Rectal smooth muscle tissue (tissue), 1 donor: ENCODE data around the gene PHLPP1.

Experiments used
- H3K27ac ChIP-seq: one replicate; pipeline ENCODE4 v1.7.0; 2013; ENCODE audit warnings: low read depth, low read length, inconsistent platforms
- H3K27me3 ChIP-seq: one replicate; pipeline ENCODE4 v1.7.0; 2013; ENCODE audit warnings: low read length; ENCODE audit not compliant: control insufficient read depth, insufficient read depth
- H3K36me3 ChIP-seq: one replicate; pipeline ENCODE4 v1.7.0; 2013; ENCODE audit warnings: low read length; ENCODE audit not compliant: control insufficient read depth, insufficient read depth
- H3K4me1 ChIP-seq: one replicate; pipeline ENCODE4 v1.7.0; 2013; ENCODE audit warnings: low read length; ENCODE audit not compliant: control insufficient read depth, insufficient read depth
- H3K4me3 ChIP-seq: one replicate; pipeline ENCODE4 v1.7.0; 2013; ENCODE audit warnings: low read length
- H3K9ac ChIP-seq: one replicate; pipeline ENCODE4 v1.7.0; 2013; ENCODE audit warnings: low read length

Gene PHLPP1

DNA sequence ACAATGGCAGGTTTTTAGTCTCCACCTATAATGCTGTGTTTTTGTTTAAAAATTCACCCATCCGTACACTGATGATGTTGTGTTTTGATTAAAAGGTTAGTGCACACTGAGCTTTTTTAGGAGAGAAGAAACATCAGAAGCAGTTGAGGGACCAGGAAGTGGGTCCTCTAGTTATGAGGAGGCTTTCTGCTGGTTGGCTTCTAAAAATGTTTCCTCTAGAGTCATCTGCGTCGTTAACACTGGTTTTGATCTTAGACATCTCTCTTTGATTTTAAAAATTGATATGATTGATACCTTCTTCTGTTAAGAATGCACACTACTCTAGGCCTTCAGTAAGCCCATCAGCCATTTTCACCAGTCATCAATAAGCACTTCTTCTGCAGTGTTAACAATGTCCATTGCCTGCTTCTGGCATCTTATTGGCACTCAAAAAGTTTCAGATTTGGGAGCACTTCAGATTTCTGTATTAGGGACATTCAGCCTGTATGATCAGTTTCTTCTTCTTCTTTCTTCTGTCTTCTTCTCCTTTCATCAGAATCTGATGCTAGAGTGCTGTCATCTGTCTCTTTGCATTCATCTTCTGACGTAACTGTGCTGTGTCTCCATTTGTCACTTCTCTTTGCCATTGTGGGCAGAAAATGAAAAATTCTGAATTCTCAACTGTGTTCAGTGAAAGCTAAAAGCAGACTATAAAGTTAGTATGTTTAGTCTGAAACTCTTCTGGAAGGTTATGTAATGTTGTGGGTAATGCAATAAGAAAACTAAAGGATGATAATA, 56.3 kb downstream of the PHLPP1 start:
- Histone ChIP-seq H3K27me3 (no peaks in the 10 kb centered on the region), H3K4me3 (no peak overlapping the region), H3K4me1 (no peaks in the 10 kb centered on the region), H3K9ac (no peak overlapping the region), H3K27ac (no peak overlapping the region), H3K36me3 (no peaks in the 10 kb centered on the region)

DNA sequence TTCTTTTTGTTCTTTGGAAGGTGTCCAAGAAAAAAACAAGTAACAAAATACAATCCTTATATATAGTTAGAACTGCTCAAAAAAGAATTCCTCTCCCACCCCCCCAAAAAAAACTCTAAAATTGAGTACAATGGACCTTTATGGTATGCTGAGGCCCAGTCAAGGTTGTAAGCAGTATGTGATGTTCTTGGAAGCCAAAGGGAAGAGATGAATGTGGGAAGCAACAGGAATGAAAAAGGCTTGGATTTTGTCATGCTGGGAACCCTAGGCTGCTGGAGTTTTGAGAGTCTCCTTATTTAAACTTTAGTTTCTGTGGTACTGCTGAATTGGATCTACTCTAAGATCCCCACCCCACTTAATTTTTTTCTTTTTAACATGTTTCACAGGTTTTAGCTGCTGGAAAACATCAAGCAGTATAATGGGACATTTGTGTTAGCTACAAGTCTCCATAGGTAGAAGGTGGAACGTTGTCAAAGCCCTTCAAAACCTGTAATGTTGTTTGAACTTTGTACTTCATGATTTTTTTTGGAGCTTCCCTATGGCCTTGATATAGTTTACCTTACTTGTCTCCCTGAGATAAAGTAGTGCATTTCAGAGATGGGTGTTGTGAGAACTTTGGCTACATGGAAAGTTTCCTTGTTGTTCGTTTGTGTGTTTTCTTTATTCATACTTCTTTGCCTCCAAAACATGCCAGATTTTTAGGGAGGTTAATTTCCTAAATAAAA, 57.7 kb downstream of the PHLPP1 start:
- Histone ChIP-seq H3K4me3 (no peak overlapping the region), H3K36me3 (no peaks in the 10 kb centered on the region), H3K4me1 (no peaks in the 10 kb centered on the region), H3K27ac (no peak overlapping the region), H3K27me3 (no peaks in the 10 kb centered on the region), H3K9ac (no peak overlapping the region)

DNA sequence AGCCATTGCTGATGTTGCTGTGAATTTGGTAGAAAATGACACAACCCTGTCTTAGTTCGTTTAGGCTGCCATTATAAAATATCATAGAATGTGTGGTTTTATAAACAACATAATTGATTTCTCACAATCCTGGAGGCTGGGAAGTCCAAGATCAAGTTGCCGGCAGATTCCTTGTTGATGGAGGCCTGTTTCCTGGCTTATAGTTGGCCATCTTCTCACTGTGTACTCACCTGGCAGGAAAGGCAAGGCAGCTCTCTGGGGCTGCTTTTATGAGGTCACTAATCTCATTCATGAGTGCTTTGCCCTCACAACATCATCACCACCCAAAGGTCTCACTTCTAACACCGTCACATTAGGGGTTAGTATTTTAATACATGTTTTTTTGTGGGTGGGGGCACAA, 58.4 kb downstream of the PHLPP1 start:
- Histone ChIP-seq H3K4me3 (no peak overlapping the region), H3K9ac (no peak overlapping the region), H3K4me1 (no peaks in the 10 kb centered on the region), H3K36me3 (no peaks in the 10 kb centered on the region), H3K27ac (no peak overlapping the region), H3K27me3 (no peaks in the 10 kb centered on the region)

DNA sequence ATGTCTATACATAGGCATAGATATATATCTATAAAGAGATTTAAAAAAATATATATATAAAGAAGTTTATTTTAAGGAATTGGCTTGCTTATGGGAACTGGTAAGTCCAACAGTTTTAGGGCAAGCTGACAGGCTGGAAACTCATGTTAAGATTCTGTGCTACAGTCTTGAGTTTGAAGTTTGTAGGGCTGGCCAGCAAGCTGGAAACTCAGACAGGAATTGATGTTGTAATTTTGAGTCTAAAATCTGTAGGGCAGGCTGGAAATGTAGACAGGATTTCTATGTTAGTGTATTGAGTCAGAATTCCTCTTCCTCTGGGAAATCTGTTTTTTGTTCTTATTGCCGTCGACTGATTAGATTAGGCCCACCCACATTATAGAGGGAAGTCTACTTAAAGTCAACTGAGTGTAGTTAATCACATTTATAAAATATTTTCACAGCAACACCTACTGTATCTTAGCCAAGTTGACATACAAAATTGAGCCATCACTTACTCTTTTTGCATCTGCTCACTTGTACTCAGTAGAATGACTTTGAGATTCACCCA, 60.8 kb downstream of the PHLPP1 start:
- Histone ChIP-seq H3K27ac (no peak overlapping the region), H3K27me3 (no peaks in the 10 kb centered on the region), H3K4me1 (no peaks in the 10 kb centered on the region), H3K9ac (no peak overlapping the region), H3K4me3 (no peak overlapping the region), H3K36me3 (no peaks in the 10 kb centered on the region)

DNA sequence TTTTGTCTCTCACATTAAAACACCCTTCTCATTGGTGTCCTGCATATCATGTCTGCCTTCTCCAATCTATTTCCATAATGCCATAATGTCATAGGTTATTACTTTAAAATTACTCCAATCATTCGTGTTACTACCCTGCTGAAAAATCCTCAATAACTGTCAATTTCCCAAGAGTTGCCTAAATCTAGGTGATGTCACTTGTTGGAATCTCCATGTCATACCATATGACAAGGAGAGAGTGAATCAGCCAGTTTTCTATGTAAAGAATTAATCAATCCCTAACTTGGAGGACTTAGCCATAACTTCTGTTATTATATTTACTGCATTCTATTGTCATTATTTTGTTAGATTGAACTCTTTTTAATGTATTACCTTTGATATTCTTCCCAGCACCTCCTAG, 62.5 kb downstream of the PHLPP1 start:
- Histone ChIP-seq H3K4me3 (no peak overlapping the region), H3K27me3 (no peaks in the 10 kb centered on the region), H3K4me1 (no peaks in the 10 kb centered on the region), H3K9ac (no peak overlapping the region), H3K27ac (no peak overlapping the region), H3K36me3 (no peaks in the 10 kb centered on the region)

DNA sequence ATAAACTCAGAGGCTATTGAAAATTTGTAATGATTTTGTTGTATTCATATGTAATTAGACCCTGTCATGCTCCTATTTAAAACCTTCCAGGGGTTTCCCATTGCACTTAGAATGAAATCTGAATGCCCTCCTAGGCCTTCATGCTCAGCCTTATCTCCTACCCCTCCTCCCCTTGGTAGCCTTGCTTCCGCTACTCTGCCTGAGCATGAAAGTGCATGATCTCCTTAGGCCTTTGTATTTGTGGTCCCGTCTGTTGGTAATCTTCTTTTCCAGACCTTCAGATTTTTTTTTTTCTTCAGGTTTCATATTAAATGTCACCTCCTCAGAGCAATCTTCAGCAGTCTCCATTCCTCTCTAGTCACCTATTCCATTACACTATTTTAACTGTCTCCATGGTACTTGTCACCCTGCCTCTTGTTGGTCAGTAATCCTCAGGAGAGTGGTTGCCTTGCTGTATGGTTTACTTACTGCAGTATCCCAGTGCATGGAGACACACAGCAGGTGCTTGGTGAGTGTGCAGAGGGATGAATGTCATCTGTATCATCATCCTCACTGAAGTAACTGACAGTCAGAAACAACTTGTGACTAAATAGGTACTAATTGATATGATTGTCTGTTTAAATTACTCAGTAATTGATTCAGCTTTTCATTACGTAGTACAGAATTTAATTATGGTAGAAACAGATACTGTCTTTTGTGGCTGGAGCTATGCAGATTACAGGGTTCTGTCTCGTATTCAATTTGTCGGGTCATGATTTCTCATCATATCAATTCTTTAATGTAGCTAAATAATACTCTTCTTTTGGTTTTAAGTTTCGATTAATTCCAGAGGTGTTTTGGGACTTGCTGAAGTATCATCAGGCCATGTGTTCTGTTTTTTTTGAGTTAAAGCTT, 63.9 kb downstream of the PHLPP1 start:
- Histone ChIP-seq H3K4me3 (no peak overlapping the region), H3K9ac (no peak overlapping the region), H3K36me3 (no peaks in the 10 kb centered on the region), H3K27me3 (no peaks in the 10 kb centered on the region), H3K4me1 (peaks cover 2% of the 10 kb centered on the region), H3K27ac (no peak overlapping the region)

DNA sequence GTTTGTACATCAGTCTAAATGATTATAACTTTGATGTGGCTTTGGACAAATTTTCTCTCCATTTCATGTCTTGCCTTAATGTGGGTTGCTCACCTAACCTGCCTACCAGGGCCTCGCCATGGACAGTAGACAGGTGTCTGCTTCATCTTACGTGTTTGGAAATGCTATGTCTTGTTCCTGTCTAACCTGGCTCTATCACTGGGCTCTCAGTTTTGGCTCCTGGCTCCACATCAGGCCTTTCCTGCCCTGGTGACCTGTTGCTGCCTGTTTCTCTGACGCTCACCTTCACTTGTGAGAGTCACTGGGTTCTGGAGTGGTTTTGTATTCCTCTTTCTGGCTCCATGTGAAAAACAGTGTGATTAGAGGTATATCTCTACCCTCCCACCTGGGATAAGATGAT, 65.9 kb downstream of the PHLPP1 start:
- no peak overlapping the region for H3K4me3 ChIP-seq
- no peak overlapping the region for H3K27ac ChIP-seq
- H3K36me3 ChIP-seq: no peaks in the 10 kb centered on the region
- no peaks in the 10 kb centered on the region for H3K27me3 ChIP-seq
- H3K4me1 ChIP-seq: peaks cover 18% of the 10 kb centered on the region
- no peak overlapping the region for H3K9ac ChIP-seq

DNA sequence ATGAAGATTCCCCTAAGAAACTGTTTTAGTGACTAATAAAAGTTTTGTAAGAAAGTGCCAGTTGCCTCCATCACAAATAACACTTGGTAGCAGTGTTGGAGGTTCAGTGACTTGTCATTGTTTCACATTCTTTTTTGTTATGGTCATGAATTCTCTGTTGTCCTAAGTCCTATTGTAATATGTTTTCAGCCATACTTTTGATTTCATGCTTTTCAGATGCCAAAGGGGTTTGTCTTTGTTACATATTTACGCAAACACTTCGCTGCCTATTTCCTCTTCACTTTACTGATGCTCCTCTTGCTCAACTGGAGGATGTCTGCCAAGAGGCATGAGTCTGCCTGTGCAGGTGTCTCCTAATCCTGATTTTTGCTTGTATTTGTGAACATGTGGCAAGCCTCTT, 66.6 kb downstream of the PHLPP1 start:
- Histone ChIP-seq H3K4me1 (peaks cover 18% of the 10 kb centered on the region), H3K9ac (no peak overlapping the region), H3K27ac (no peak overlapping the region), H3K27me3 (no peaks in the 10 kb centered on the region), H3K36me3 (no peaks in the 10 kb centered on the region), H3K4me3 (no peak overlapping the region)

DNA sequence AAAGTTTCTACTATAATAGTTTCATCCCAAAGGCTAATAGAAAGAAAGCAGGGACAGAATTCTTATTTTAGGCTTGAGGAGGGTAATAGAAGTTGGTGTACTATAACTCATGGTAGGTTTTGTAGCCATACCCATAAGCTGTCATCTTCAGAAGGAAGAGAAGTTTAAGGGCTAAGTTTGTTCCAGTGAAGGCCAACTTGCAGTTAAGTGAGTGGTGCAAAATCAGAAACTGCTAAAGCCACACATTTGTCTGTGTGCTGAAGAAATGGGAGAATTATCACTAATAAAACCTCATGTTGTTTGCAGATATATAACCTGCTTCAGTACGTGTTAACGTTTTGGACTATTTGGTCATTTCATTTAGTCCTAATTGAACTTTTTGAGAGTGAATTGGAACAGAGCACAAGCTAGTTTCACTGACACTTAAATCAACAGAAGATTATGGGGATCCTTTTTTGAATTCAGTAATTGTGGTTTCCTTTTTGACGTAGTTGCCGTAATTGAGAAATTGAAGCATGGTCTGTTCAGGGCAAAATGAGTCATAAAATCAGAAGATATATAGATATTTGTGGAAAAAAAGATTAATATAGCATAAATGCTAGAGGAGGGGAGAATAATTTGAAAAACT, 69.1 kb downstream of the PHLPP1 start:
- no peak overlapping the region for H3K9ac ChIP-seq

DNA sequence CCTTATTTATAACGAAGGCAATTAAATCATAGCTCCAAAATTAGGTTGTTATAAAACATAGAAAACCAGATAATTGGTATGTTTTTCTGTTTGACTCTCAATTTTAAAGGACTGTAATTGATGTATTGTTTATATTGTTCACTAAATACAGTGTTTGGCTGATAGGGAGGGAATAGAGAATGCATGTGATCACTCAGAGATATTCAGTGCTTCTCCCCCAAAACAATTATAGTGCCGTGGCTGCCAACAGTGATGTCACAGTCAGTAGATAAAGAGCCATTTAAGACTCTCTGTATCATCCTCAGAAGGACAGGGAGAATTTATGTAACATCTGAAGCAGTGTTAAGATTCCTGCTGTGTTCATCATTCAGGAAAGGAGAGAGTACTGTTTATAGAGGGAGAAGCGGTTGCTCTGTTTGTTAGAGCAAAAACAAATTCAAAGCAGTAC, 69.6 kb downstream of the PHLPP1 start:
- no peaks in the 10 kb centered on the region for H3K36me3 ChIP-seq
- peak overlapping the region; percentile 67 for H3K27ac ChIP-seq
- H3K27me3 ChIP-seq: no peaks in the 10 kb centered on the region
- no peak overlapping the region for H3K4me3 ChIP-seq
- no peak overlapping the region for H3K9ac ChIP-seq
- peaks cover 32% of the 10 kb centered on the region for H3K4me1 ChIP-seq

More for the DNA sequence above, 69.1 kb downstream of the PHLPP1 start:
- Histone ChIP-seq H3K36me3 (no peaks in the 10 kb centered on the region), H3K27ac (peak overlapping the region; percentile 67), H3K4me1 (peaks cover 32% of the 10 kb centered on the region), H3K27me3 (no peaks in the 10 kb centered on the region), H3K4me3 (no peak overlapping the region)

DNA sequence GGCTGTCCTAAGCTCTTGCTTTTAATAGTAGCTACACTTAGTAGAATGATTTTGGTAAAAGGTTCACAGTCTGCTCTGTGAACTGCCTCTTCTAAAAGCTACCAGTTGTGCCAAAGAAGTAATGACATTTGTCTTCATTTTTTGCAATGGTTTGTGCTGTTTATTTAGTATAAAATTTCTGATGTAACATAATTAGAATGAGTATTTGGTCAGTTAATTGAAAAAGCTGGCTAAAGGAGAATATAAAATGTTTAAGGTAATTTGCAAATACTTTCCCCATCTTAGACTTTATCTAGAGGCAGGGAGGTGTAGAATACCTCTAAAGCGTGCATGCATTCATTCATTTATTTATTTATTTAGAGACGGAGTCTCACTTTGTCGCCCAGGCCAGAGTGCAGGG, 71.3 kb downstream of the PHLPP1 start:
- no peak overlapping the region for H3K4me3 ChIP-seq

DNA sequence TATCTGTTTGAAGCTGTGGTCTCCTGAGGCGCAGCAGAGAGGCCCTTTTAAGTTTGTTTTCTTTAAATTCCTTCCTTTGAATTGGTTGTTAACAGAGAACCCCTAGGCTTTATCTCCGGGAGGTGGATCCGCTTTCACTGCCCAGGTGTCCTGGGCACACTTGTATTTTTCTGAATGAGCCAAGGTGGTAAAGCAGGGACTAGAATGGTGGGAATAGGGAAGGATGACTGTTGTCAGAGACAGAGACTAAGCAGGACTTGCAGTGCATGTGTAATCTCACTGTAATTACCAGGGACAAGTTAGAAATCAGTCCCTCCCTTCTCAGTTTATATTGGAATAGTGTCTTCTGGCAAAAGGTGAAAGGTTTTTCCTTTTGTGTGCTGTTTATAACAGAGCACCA, 72.8 kb downstream of the PHLPP1 start:
- Histone ChIP-seq H3K36me3 (no peaks in the 10 kb centered on the region), H3K27ac (no peak overlapping the region), H3K4me3 (no peak overlapping the region), H3K4me1 (peaks cover 35% of the 10 kb centered on the region), H3K27me3 (no peaks in the 10 kb centered on the region), H3K9ac (no peak overlapping the region)

More for the DNA sequence above, 71.3 kb downstream of the PHLPP1 start:
- Histone ChIP-seq H3K36me3 (no peaks in the 10 kb centered on the region), H3K9ac (no peak overlapping the region), H3K27me3 (no peaks in the 10 kb centered on the region), H3K4me1 (peaks cover 35% of the 10 kb centered on the region), H3K27ac (no peak overlapping the region)
